Adipose tissue (tissue), 3 donors: Measurements from ENCODE around the gene ARHGEF39. TPM values are rescaled to one million over a fixed set of nuclear protein-coding genes. Genes with fewer than 3 reads are reported as not detected.
"Not testable (repeated sequence)": the region's sequence is repeated elsewhere in the genome, so short reads cannot be mapped to it uniquely, and the experiment has no call there.

Source experiments
- H3K27ac ChIP-seq: one replicate; pipeline ENCODE4 v1.5.1; 2013; ENCODE audit warnings: low read depth, low read length
- WGBS, 3 donors: extraction: QIAGEN DNeasy Blood & Tissue Kit; methylation state at CpG; one replicate each; pipeline ENCODE4 v1.1.7; 2013; 5-methylcytosine and 5-hydroxymethylcytosine counted together
- polyA plus RNA-seq, 3 donors: library from polyadenylated mRNA; stranded (reverse); fragments of 200-250 nt; gene quantifications; one replicate each; pipeline ENCODE4 v1.2.3, GENCODE V29; 2013
- donor health status: healthy with polysubstance abuse.
- donor health status: Bipolar disorder and iron deficiency.
- donor health status: healthy.

ARHGEF39 gene
- polyA plus RNA-seq, 3 donors: 0.22 to 0.82 (median 0.66) TPM

GRCh38 chr9:35658968-35659220 lies 6.1 kb downstream of the ARHGEF39 start:
- no peak overlapping the region for H3K27ac ChIP-seq
- 0 to 3% (median 2%) methylated on average over 2 of the region's 2 CpGs for WGBS, 3 donors

GRCh38 chr9:35658137-35658967 lies 6.6 kb downstream of the ARHGEF39 start, which contains the start of gene CCDC107:
CCDC107 (plus strand) TSS chr9:35658292; CDS start chr9:35658380, 88 bp downstream.
- 1% methylated on average over 56 to 67 of the region's 67 CpGs for WGBS, 3 donors
- peak within 1 kb of the TSS; percentile 82 for H3K27ac ChIP-seq

- peak within 1 kb of the TSS; percentile 82 for H3K27ac ChIP-seq
- 0% methylated on average over 42 of the region's 42 CpGs for WGBS, 3 donors
These were observed 7.4 kb downstream of the ARHGEF39 start, which contains the start of gene RMRP for GRCh38 chr9:35657546-35658136. RMRP (minus strand) TSS chr9:35658019.

- 22 to 33% (median 32%) methylated on average over 25 of the region's 25 CpGs for WGBS, 3 donors
- peak overlapping the region; percentile 13 for H3K27ac ChIP-seq
These were observed 8.0 kb downstream of the ARHGEF39 start for GRCh38 chr9:35656831-35657545.

- no peak overlapping the region for H3K27ac ChIP-seq
- WGBS, 3 donors: 72 to 82% (median 77%) methylated on average over 17 of the region's 17 CpGs
These were observed 8.6 kb downstream of the ARHGEF39 start for GRCh38 chr9:35656348-35656747.

- H3K27ac ChIP-seq: no peak overlapping the region
- WGBS, 3 donors: 93 to 96% (median 94%) methylated on average over 2 of the region's 2 CpGs
These were observed 11.4 kb downstream of the ARHGEF39 start for GRCh38 chr9:35653611-35654010.

- WGBS, 3 donors: 82 to 91% (median 89%) methylated on average over 8 of the region's 8 CpGs
- H3K27ac ChIP-seq: no peak overlapping the region
These were observed 12.2 kb downstream of the ARHGEF39 start for GRCh38 chr9:35652829-35653209.

- H3K27ac ChIP-seq: no peak overlapping the region
- WGBS, 3 donors: 68 to 86% (median 83%) methylated on average over 7 of the region's 7 CpGs
These were observed 12.8 kb downstream of the ARHGEF39 start for GRCh38 chr9:35651956-35652828.

- no peak within 1 kb of the TSS for H3K27ac ChIP-seq
- 58 to 73% (median 68%) methylated on average over 22 of the region's 22 CpGs for WGBS, 3 donors
These were observed 14.4 kb downstream of the ARHGEF39 start, which contains the start of gene SIT1 for GRCh38 chr9:35650341-35651158. SIT1 (minus strand) TSS chr9:35650931; CDS start chr9:35650853, 78 bp downstream.

- WGBS, 3 donors: 53 to 83% (median 61%) methylated on average over 26 of the region's 26 CpGs
- no peak overlapping the region for H3K27ac ChIP-seq
These were observed 15.3 kb downstream of the ARHGEF39 start for GRCh38 chr9:35649431-35650340.

- WGBS, 3 donors: 0 to 1% (median 0%) methylated on average over 58 of the region's 58 CpGs
These were observed 18.3 kb downstream of the ARHGEF39 start for GRCh38 chr9:35646533-35647265.

GRCh38 chr9:35646153-35646532 lies 18.9 kb downstream of the ARHGEF39 start:
- WGBS, 3 donors: 0 to 1% (median 1%) methylated on average over 11 of the region's 11 CpGs

More at GRCh38 chr9:35646533-35647265, 18.3 kb downstream of the ARHGEF39 start:
- H3K27ac ChIP-seq: no peak overlapping the region

GRCh38 chr9:35645736-35646135 lies 19.3 kb downstream of the ARHGEF39 start:
- H3K27ac ChIP-seq: not testable (repeated sequence)
- 28 to 49% (median 42%) methylated on average over 10 of the region's 10 CpGs for WGBS, 3 donors

More at GRCh38 chr9:35646153-35646532, 18.9 kb downstream of the ARHGEF39 start:
- H3K27ac ChIP-seq: no peak overlapping the region

GRCh38 chr9:35643046-35643445 lies 21.9 kb downstream of the ARHGEF39 start:
- no peak overlapping the region for H3K27ac ChIP-seq
- 91 to 96% (median 96%) methylated on average over 12 of the region's 12 CpGs for WGBS, 3 donors

- not testable (repeated sequence) for H3K27ac ChIP-seq
- 57 to 97% (median 60%) methylated on average over 3 of the region's 3 CpGs for WGBS, 3 donors
These were observed 23.5 kb downstream of the ARHGEF39 start for GRCh38 chr9:35641478-35641877.

GRCh38 chr9:35640431-35640830 lies 24.6 kb downstream of the ARHGEF39 start:
- H3K27ac ChIP-seq: not testable (repeated sequence)
- WGBS, 3 donors: 95 to 98% (median 96%) methylated on average over 15 of the region's 15 CpGs
